Activated CD4-positive, alpha-beta T cell treated with anti-CD3 and anti-CD28 coated beads, Interleukin-2, amount 10 ng/mL, durations not matched to agents 7 days and 5 days (primary cell): ENCODE results near the gene MIER3. TPM values are rescaled to one million over a fixed set of nuclear protein-coding genes. Genes with fewer than 3 reads are reported as not detected.

Experiments
- CTCF ChIA-PET: fragments of 350-600 bp; sonication (Branson Sonifier 250); formaldehyde crosslinking; loops from one replicate; lab custom pipeline; 2021; ENCODE audit warnings: antibody characterized with exemption; lab: Charles Lee
- POLR2A ChIA-PET: fragments of 350-600 bp; sonication (Branson Sonifier 250); formaldehyde crosslinking; loops from one replicate; lab custom pipeline; 2021; ENCODE audit warnings: antibody characterized with exemption; lab: Charles Lee
- DNase-seq: peaks from one replicate; pipeline ENCODE4 v3.0.0-alpha.2; 2020
- H3K27ac Mint-ChIP-seq: one replicate; pipeline ENCODE4 v1.8.0; 2021; ENCODE audit warnings: mild to moderate bottlenecking, moderate library complexity, mixed read lengths
- H3K27me3 Mint-ChIP-seq: one replicate; pipeline ENCODE4 v1.8.0; 2021; ENCODE audit warnings: mixed read lengths
- H3K36me3 Mint-ChIP-seq: one replicate; pipeline ENCODE4 v1.8.0; 2021; ENCODE audit warnings: low read depth, mixed read lengths
- H3K4me1 Mint-ChIP-seq: one replicate; pipeline ENCODE4 v1.8.0; 2021; ENCODE audit warnings: mixed read lengths
- H3K4me3 Mint-ChIP-seq: one replicate; pipeline ENCODE4 v1.8.0; 2021; ENCODE audit warnings: mild to moderate bottlenecking, moderate library complexity, mixed read lengths
- H3K9me3 Mint-ChIP-seq: one replicate; pipeline ENCODE4 v1.8.0; 2021; ENCODE audit warnings: mixed read lengths
- total RNA-seq, 2 experiments: library from RNA; stranded (reverse); gene quantifications; one replicate each; pipeline ENCODE4 v1.2.3, GENCODE V29; 2021

The MIER3 gene
- total RNA-seq, 2 experiments from 2014 or later: 22.4 to 23.1 TPM

- POLR2A ChIA-PET: no interaction called here
- CTCF ChIA-PET: interaction anchor here (1.4 to 1.7 kb wide), 2 partner anchors 9 to 313 kb away, joined by 3 to 4 read pairs; no protein-coding TSS in a partner anchor
- Mint-ChIP-seq H3K27me3 (peaks cover 34% of the 10 kb centered on the region), H3K36me3 (peaks cover 17% of the 10 kb centered on the region), H3K27ac (peak overlapping the region; percentile 88), H3K4me3 (peak overlapping the region; percentile 88), H3K4me1 (peaks cover 20% of the 10 kb centered on the region), H3K9me3 (no peaks in the 10 kb centered on the region)
- DNase-seq: peak; percentile 15
Observed at GRCh38 chr5:56951126-56951945, 587 bp downstream of the MIER3 start.

GRCh38 chr5:56950626-56951125, 1.2 kb downstream of the MIER3 start:
- POLR2A ChIA-PET: interaction anchor here (0.6 kb wide), 2 partner anchors 47 to 108 kb away, joined by 3 read pairs; no protein-coding TSS in a partner anchor
- H3K27me3 Mint-ChIP-seq: peaks cover 28% of the 10 kb centered on the region
- peak overlapping the region; percentile 88 for H3K4me3 Mint-ChIP-seq
- H3K4me1 Mint-ChIP-seq: peaks cover 20% of the 10 kb centered on the region
- no peaks in the 10 kb centered on the region for H3K9me3 Mint-ChIP-seq
- peaks cover 22% of the 10 kb centered on the region for H3K36me3 Mint-ChIP-seq
- CTCF ChIA-PET: interaction anchor here (1.4 to 1.7 kb wide), 2 partner anchors 9 to 314 kb away, joined by 3 to 4 read pairs; no protein-coding TSS in a partner anchor
- peak overlapping the region; percentile 88 for H3K27ac Mint-ChIP-seq
- DNase-seq: peak; percentile 55

- no peaks in the 10 kb centered on the region for H3K9me3 Mint-ChIP-seq
- no peak for DNase-seq
- POLR2A ChIA-PET: no interaction called here
- CTCF ChIA-PET: no interaction called here
- H3K4me1 Mint-ChIP-seq: peaks cover 12% of the 10 kb centered on the region
- no peak overlapping the region for H3K4me3 Mint-ChIP-seq
- H3K27me3 Mint-ChIP-seq: no peaks in the 10 kb centered on the region
- peaks cover 37% of the 10 kb centered on the region for H3K36me3 Mint-ChIP-seq
- no peak overlapping the region for H3K27ac Mint-ChIP-seq
Observed at GRCh38 chr5:56947052-56947451, 4.9 kb downstream of the MIER3 start.

- ChIA-PET POLR2A (no interaction called here), CTCF (interaction anchor here (1.0 kb wide), 1 partner anchor 9 kb away, joined by 4 read pairs; no protein-coding TSS in a partner anchor)
- H3K27me3 Mint-ChIP-seq: no peaks in the 10 kb centered on the region
- H3K4me3 Mint-ChIP-seq: no peak overlapping the region
- no peak for DNase-seq
- H3K9me3 Mint-ChIP-seq: no peaks in the 10 kb centered on the region
- peaks cover 48% of the 10 kb centered on the region for H3K36me3 Mint-ChIP-seq
- H3K27ac Mint-ChIP-seq: no peak overlapping the region
- H3K4me1 Mint-ChIP-seq: no peaks in the 10 kb centered on the region
Observed at GRCh38 chr5:56941981-56942380, 9.9 kb downstream of the MIER3 start.

- no peaks in the 10 kb centered on the region for H3K9me3 Mint-ChIP-seq
- POLR2A ChIA-PET: no interaction called here
- H3K36me3 Mint-ChIP-seq: peaks cover 60% of the 10 kb centered on the region
- no peaks in the 10 kb centered on the region for H3K4me1 Mint-ChIP-seq
- H3K27me3 Mint-ChIP-seq: no peaks in the 10 kb centered on the region
- no peak overlapping the region for H3K27ac Mint-ChIP-seq
- DNase-seq: no peak
- CTCF ChIA-PET: no interaction called here
- no peak overlapping the region for H3K4me3 Mint-ChIP-seq
Observed at GRCh38 chr5:56938858-56939257, 13.1 kb downstream of the MIER3 start.

DNA sequence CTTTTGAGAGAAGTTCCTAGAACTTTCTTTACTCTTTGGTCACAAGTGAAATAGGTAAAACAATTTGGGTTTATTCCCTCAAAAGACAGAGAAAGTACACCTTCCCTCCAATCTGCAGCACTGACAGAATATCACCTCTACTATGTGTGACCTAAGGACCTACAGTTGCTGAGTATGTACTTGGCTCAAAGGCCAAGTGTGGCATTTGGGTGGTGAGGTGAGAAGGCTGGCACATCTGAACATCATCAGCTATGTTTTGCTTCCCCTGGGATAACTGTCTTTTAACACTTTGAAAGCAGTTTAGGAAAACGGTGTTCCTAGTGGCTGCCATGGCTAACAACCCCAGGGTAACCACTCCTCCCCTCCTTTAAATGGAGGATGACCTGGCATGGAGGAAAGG, 17.6 kb downstream of the MIER3 start:
- no peak overlapping the region for H3K27ac Mint-ChIP-seq
- H3K36me3 Mint-ChIP-seq: peaks cover 50% of the 10 kb centered on the region
- H3K9me3 Mint-ChIP-seq: no peaks in the 10 kb centered on the region
- POLR2A ChIA-PET: no interaction called here
- H3K4me1 Mint-ChIP-seq: no peaks in the 10 kb centered on the region
- no peaks in the 10 kb centered on the region for H3K27me3 Mint-ChIP-seq
- no peak overlapping the region for H3K4me3 Mint-ChIP-seq
- CTCF ChIA-PET: no interaction called here
- no peak for DNase-seq

- Mint-ChIP-seq H3K27me3 (no peaks in the 10 kb centered on the region), H3K4me1 (peaks cover 7% of the 10 kb centered on the region), H3K27ac (no peak overlapping the region), H3K36me3 (peaks cover 46% of the 10 kb centered on the region), H3K9me3 (no peaks in the 10 kb centered on the region), H3K4me3 (no peak overlapping the region)
- CTCF ChIA-PET: interaction anchor here (1.0 to 1.3 kb wide), 3 partner anchors 9 to 14 kb away, joined by 3 read pairs; partner anchors contain the start of gene SETD9
- POLR2A ChIA-PET: no interaction called here
- DNase-seq: no peak
Observed at GRCh38 chr5:56922922-56923321, 29.0 kb downstream of the MIER3 start.

- no peak for DNase-seq
- peaks cover 32% of the 10 kb centered on the region for H3K36me3 Mint-ChIP-seq
- no peak overlapping the region for H3K4me3 Mint-ChIP-seq
- POLR2A ChIA-PET: no interaction called here
- no peaks in the 10 kb centered on the region for H3K27me3 Mint-ChIP-seq
- CTCF ChIA-PET: interaction anchor here (1.1 kb wide), 1 partner anchor 34 kb away, joined by 3 read pairs; no protein-coding TSS in a partner anchor
- H3K27ac Mint-ChIP-seq: no peak overlapping the region
- H3K9me3 Mint-ChIP-seq: no peaks in the 10 kb centered on the region
- peaks cover 7% of the 10 kb centered on the region for H3K4me1 Mint-ChIP-seq
Observed at GRCh38 chr5:56919942-56920662, 31.8 kb downstream of the MIER3 start.

- Mint-ChIP-seq H3K9me3 (no peaks in the 10 kb centered on the region), H3K27ac (no peak overlapping the region), H3K36me3 (peaks cover 16% of the 10 kb centered on the region), H3K4me1 (peaks cover 7% of the 10 kb centered on the region), H3K27me3 (no peaks in the 10 kb centered on the region), H3K4me3 (no peak overlapping the region)
- DNase-seq: no peak
- POLR2A ChIA-PET: no interaction called here
- CTCF ChIA-PET: interaction anchor here (0.9 to 2.0 kb wide), 4 partner anchors 7 to 78 kb away, joined by 3 to 7 read pairs (median 5); no protein-coding TSS in a partner anchor
Observed at GRCh38 chr5:56918054-56918453, 33.9 kb downstream of the MIER3 start.

- H3K4me3 Mint-ChIP-seq: no peak overlapping the region
Observed at GRCh38 chr5:56917534-56917933, 34.4 kb downstream of the MIER3 start.

GRCh38 chr5:56914678-56915077, 37.2 kb downstream of the MIER3 start:
- Mint-ChIP-seq H3K27ac (no peak overlapping the region), H3K27me3 (no peaks in the 10 kb centered on the region), H3K4me1 (peaks cover 20% of the 10 kb centered on the region), H3K4me3 (no peak overlapping the region), H3K36me3 (no peaks in the 10 kb centered on the region), H3K9me3 (no peaks in the 10 kb centered on the region)
- DNase-seq: no peak
- ChIA-PET POLR2A (no interaction called here), CTCF (no interaction called here)

More at GRCh38 chr5:56917534-56917933, 34.4 kb downstream of the MIER3 start:
- CTCF ChIA-PET: interaction anchor here (0.7 to 2.0 kb wide), 4 partner anchors 10 to 79 kb away, joined by 3 to 7 read pairs (median 4); no protein-coding TSS in a partner anchor
- POLR2A ChIA-PET: no interaction called here
- no peak overlapping the region for H3K27ac Mint-ChIP-seq
- peaks cover 12% of the 10 kb centered on the region for H3K36me3 Mint-ChIP-seq
- DNase-seq: no peak
- H3K9me3 Mint-ChIP-seq: no peaks in the 10 kb centered on the region
- no peaks in the 10 kb centered on the region for H3K27me3 Mint-ChIP-seq
- H3K4me1 Mint-ChIP-seq: peaks cover 7% of the 10 kb centered on the region

DNA sequence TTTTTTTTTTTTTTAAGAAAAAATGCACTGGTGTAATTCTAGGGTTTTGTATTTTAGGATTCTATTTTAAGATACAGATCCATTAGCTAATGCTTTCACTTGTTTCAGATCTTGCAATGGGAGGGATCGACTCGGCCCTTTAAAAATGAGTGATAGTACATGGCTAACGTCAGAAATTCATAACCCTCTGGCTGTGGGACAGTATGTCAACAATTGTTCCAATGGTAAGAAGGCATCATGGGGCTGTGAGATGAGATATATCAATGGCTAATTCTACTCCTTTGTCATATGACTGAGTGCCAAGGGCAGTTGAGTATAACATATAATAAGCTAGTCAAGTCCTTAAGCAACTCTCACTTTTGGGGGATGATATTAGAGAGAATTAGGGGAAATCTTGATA, 38.2 kb downstream of the MIER3 start:
- H3K4me1 Mint-ChIP-seq: peaks cover 25% of the 10 kb centered on the region
- POLR2A ChIA-PET: no interaction called here

More for the DNA sequence above, 38.2 kb downstream of the MIER3 start:
- H3K27ac Mint-ChIP-seq: no peak overlapping the region
- peaks cover 4% of the 10 kb centered on the region for H3K27me3 Mint-ChIP-seq
- CTCF ChIA-PET: interaction anchor here (1.3 kb wide), 1 partner anchor 10 kb away, joined by 3 read pairs; no protein-coding TSS in a partner anchor
- no peaks in the 10 kb centered on the region for H3K9me3 Mint-ChIP-seq
- H3K4me3 Mint-ChIP-seq: no peak overlapping the region
- DNase-seq: no peak
- no peaks in the 10 kb centered on the region for H3K36me3 Mint-ChIP-seq
